Measurements from ENCODE around the gene GFRA4.
A peak's percentile ranks its signal among the peaks of the same experiment; 100 is the strongest.

Gene GFRA4

GRCh38 chr20:3673221-3674070, 10.2 kb upstream of the GFRA4 start:
- DNase-seq (ENCODE audit: low spot score) = no peak

- no peak for DNase-seq (ENCODE audit: low spot score)
These were observed 9.5 kb upstream of the GFRA4 start for GRCh38 chr20:3672547-3673171.

- DNase-seq (ENCODE audit: low spot score) = no peak
These were observed 8.9 kb upstream of the GFRA4 start for GRCh38 chr20:3671986-3672546.

GRCh38 chr20:3670945-3671344, 7.7 kb upstream of the GFRA4 start:
- DNase-seq (ENCODE audit: low spot score) = no peak

- DNase-seq (ENCODE audit: low spot score) = peak; percentile 51
These were observed 7.3 kb upstream of the GFRA4 start for GRCh38 chr20:3670511-3670910.

- DNase-seq (ENCODE audit: low spot score) = no peak
These were observed 6.6 kb upstream of the GFRA4 start for GRCh38 chr20:3669710-3670367.

- DNase-seq (ENCODE audit: low spot score) = no peak
These were observed 4.3 kb upstream of the GFRA4 start for GRCh38 chr20:3667434-3668037.

GRCh38 chr20:3663858-3664257, 659 bp upstream of the GFRA4 start:
- DNase-seq (ENCODE audit: low spot score) = no peak

GRCh38 chr20:3661814-3662665, 1.2 kb downstream of the GFRA4 start:
- no peak for DNase-seq (ENCODE audit: low spot score)

- DNase-seq (ENCODE audit: low spot score) = no peak
These were observed 2.0 kb downstream of the GFRA4 start for GRCh38 chr20:3661060-3661813.

- DNase-seq (ENCODE audit: low spot score) = no peak
These were observed 2.7 kb downstream of the GFRA4 start for GRCh38 chr20:3660262-3661059.

GRCh38 chr20:3659492-3660261, 3.5 kb downstream of the GFRA4 start:
- DNase-seq (ENCODE audit: low spot score) = no peak

GRCh38 chr20:3658716-3659491, 4.3 kb downstream of the GFRA4 start:
- DNase-seq (ENCODE audit: low spot score) = no peak

GRCh38 chr20:3658019-3658715, 5.0 kb downstream of the GFRA4 start:
- no peak for DNase-seq (ENCODE audit: low spot score)

- DNase-seq (ENCODE audit: low spot score) = no peak
These were observed 8.1 kb downstream of the GFRA4 start for GRCh38 chr20:3655131-3655405.

- DNase-seq (ENCODE audit: low spot score) = no peak
These were observed 8.7 kb downstream of the GFRA4 start for GRCh38 chr20:3654326-3655130.

- no peak for DNase-seq (ENCODE audit: low spot score)
These were observed 9.3 kb downstream of the GFRA4 start for GRCh38 chr20:3653921-3654320.
